GM21390 (cell line): ENCODE measurements around the gene GRK3.

ENCODE experiments used
- ATAC-seq: cut with Tn5 transposase; IDR thresholded peaks from one replicate; pipeline ENCODE4 v1.9.1; 2021; ENCODE audit not compliant: unreplicated experiment

Gene GRK3

DNA sequence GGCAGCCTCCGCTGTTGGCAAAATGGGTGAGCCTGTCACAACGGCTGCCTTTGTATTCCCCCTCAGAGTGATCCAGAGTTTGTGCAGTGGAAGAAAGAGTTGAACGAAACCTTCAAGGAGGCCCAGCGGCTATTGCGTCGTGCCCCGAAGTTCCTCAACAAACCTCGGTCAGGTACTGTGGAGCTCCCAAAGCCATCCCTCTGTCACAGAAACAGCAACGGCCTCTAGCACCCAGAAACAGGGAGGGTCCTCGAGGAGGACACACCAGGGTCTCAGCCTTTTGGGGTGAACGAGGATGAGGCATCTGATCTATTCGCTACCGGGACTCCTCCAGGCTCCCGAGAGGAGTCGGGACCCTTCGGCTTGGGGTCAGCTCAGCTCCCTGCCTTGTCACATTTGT is 157.7 kb downstream of the GRK3 start:
- no peak for ATAC-seq

DNA sequence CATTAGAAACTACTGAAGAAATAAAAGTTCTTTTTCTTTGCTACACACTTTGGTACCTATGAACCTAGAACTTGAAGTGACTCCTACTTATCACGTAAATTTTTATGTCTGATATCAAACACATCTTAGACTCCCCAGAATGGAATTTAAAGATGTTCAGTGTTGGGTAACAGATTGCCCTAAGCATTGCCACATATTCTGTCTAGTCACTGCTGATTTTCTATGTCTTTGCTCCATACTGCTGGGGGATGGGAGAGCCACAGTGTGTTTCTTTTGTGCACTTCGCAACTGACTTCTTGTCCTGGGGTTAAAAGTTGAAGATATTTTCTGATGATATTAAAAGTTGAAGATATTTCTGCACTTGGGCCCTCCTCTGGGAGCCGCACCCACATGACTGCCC is 158.2 kb downstream of the GRK3 start:
- ATAC-seq, result no peak

DNA sequence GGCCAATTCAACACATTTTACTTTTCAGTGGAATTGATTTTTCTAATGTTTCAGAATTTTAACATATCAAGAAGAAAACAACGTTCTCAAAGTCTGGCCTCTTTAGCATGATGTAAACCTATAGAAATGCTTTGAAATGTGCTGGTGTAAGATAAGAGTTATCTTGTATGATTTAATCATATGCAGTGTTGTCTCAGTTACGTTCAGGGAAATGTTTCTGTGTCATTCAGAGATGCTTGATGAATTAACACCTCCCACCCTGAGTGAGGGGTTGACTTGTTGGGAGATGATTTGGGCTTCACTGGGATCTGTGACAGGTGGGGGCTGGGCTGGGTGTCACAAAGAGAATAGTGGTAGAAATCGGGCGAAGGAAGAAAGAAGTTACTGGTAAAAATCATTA is 161.8 kb downstream of the GRK3 start:
- ATAC-seq, result no peak

DNA sequence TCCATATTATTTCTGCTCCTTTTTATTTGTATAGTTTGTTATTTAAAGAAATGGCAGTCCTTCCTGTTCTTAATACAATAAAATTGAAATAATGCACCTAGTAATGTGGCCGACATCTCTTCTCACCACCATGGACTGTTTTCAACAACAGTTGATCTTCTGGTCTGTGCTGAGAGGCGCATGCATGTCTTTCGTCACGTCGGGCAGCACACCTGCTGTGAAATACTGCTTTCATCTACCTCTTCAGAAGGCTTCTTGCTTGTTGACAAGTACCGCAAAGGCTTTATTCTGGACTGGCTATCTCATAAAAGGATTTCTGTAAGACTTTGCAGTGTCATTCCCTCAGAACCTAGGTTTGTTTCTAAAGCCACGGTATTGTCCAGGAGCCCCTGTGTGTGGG is 163.6 kb downstream of the GRK3 start:
- ATAC-seq, result no peak

DNA sequence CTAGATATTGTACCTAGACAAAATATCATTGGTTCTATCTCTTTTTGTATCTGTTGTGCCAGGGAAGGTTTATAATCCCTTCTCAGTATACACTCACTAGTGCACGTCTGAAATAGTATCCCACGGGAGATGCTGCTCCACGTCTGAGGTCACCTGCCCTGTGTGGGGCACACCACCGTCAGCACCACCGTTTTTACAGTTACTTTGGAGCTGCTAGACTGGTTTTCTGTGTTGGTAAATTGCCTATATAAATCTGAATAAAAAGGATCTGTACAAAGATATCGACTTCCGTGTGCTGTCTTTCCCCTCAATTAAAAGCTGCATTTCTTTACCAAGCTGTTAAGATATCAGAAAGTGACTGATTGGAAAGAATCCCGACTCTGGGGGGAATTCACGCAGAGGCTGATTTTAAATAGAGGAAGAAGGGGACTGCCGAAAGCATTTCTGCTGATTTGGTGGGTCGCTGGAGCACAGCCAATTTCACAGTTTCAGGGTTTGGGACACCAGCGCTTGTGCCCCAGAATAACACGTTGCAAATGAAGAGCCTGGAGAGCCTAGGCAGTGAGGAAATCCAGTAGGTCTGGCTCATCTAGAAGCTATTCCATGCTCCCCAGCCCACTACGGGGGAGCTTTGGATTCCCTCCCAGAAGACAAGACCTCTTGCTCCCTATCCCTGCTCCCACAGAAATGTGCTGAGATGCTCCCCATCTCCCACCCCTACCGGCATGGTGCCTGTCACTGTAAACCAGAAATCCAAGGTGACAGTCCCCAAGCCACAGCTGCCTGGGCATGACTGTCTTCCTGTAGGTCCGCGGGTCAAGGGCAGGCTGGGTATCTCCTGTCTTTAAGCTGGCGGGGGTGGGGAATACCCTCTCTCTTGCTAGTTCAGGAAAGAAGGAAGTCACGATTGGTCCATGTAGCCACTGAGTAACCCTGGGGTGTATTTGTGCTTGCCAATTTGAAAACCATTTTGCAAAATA is 164.8 kb downstream of the GRK3 start:
- ATAC-seq, result no peak

DNA sequence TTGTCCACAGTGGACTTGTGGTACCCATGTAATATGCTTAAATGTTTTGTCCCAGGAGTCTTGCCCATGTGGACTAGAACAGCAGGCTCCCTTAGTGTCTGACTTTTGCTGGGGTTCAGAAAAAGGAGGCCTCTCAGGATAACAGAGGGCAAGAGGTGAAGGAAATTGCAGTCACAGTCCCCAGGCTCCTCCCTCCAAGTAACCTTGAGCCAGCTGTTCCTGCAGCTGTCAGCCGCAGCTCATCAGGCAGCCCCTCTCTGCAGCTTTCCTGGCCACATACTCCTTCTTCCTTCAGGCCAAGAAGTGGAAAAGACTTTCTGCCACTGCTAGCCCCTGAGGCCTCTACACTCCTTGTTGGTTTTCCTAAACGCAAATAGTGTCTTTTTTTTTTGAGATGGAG is 171.2 kb downstream of the GRK3 start:
- no peak for ATAC-seq

DNA sequence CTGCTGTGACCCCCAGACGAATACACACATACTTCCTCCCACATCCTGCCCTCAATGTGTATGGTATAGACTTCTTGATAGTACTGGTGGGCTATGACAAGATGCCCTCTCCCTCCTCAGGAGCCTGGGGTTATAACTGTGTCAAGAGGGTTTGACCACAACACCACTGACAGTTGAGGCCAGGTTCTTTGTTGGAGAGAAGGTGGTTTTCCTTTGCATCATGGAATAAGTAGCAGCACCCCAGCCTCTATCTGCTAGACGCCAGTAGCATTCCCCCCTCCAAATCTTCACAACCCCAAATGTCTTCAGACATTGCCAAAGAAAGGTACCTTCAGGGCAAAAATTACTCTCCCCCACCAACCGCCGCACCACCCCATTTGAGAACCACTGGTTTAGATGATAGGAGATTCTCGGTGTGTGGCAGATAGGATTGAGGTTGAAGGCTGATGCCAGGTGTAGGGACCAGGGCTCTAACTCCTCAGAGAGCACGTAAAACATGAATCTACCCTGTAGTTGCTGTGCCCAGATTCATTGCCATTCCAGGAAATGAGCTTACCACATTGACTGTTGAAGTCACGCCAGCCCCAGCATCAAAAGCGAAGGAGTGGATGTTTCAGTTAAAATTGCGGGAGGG is 172.0 kb downstream of the GRK3 start:
- no peak for ATAC-seq

DNA sequence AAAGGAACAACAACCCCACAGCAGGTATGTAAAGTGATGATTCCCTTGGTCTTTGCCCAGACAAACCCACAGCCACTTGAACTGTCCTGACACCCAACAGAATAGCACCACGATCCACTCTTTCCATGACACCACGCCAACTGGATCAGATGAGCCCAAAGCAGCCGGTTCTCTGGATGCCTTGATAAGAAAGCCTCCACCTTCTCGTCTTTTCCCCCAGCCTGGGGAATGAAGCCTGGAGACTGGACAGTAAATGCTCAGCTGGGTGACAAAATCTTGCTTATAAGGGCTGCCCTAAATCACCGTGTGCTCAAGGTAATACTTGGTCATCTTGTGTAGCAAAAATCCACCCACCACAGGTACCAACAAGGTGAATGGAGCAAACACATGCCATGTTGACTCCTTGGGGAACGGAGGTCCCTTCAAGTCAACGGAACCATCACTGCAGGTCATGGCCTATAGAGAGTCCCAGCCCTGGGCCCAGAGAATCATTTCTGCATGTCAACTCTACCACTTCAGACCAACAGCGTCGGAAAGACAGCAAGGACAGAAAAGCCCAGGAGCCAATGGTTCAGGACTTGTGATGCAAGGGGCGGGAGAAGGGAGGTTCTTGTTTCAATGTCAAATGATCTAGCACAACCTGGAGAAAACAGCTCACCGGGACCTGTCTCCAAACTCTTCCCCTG is 175.3 kb downstream of the GRK3 start:
- no peak for ATAC-seq

DNA sequence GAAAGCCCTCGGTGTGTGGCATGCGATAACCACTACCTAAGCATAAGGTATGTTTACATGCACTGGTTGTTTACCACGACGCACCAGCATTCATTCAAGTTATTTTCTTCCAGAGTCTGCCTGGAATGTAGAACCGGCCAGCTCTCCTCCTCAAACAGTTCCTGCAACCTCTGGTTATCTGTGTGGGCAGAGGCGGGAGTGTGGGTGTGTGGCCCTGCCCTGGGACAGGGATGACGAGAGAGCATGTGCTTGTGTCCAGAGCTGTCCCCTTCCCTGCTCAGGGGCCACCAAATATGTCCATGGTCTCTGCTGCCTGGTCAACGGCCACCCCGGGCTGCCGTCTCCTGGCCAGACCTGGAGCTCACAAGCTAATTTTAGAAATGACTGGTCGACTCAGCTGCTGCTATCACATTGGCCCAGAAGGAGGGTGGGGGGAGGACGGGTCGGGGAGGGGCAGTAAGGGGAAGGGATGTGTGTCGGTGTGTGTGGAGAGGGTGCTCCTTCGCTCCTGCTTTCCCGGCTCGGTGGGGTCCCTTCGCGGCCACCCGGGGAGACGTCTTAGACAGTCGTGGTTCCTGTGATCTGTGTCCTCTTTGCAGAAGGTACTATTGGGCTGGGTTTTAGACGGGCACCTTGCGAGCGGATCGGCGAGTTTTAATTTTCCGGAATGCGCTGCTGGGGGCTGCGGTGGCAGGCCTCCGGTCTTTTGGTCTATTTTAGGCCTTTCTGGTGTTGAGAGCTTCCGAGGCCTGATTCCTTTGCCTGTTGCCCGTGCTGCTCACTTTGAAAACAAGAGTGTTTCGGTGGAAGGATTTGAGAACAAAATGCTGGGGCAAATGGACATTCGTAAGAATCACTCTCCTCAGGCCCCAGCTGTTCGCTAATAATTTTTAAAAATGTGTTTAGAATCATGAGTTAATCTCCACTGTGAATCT is 177.5 kb downstream of the GRK3 start, which contains the start of gene MYO18B:
Gene MYO18B, plus strand, starts transcription at position 497 of the 935 bp plus-strand sequence. CDS start 18,905 bp downstream, outside the sequence.
- no peak for ATAC-seq

DNA sequence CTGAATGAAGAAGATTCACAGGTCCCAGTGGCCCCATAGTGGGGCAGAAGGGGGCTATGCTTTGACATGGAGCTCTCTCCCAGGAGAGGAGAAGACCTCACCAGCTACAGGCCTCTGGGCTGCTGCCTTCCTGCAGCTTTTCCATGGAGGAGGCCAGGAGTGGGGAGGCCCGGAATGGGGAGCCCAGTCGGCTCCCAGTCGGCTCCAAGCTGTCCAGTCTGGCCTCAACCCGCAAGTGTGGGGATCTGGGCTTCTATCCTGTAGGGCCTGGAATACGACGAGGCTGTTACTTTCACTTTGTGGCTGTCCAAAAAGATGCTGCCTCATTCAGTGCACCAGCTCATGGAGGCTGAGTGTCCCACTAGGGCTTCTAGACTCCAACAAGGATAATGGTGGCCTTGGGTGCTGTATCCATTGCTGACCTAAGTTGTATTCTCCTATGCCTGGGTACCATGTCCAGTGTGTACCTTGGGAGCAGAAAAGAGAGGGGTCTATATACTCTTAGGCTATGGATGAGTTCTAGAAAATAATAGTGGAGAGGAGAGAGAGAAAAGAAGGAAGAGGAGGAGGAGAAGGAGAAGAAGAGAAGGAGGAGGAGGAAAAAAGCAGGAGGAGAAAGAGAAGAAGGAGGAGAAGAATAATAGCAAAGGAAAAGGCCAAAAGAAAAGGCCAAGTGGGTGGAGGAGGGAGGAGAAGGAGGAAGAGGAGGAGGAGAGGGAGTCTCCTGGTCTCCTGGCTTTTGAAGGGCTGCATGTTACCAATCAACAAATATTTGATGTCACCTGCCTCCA is 178.6 kb downstream of the GRK3 start:
- no peak for ATAC-seq

DNA sequence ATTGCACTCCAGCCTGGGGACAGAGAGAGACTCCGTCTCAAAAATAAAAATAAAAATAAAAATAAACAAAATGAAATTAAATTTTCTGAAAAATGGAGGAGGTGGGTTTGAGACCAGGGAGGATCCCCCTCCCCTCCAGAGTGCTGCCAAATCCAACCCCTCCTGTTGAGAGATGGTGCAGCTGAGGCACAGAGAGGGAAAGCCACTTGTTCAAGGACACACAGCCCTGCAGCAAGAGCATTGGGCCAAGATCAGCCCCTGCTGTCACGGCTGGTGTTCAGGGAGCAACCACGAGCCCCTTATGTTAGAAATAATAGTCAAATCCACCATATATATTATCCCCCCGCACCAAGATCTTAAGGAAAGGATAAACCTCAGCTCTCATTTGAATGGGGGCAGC is 180.2 kb downstream of the GRK3 start:
- ATAC-seq, result no peak

DNA sequence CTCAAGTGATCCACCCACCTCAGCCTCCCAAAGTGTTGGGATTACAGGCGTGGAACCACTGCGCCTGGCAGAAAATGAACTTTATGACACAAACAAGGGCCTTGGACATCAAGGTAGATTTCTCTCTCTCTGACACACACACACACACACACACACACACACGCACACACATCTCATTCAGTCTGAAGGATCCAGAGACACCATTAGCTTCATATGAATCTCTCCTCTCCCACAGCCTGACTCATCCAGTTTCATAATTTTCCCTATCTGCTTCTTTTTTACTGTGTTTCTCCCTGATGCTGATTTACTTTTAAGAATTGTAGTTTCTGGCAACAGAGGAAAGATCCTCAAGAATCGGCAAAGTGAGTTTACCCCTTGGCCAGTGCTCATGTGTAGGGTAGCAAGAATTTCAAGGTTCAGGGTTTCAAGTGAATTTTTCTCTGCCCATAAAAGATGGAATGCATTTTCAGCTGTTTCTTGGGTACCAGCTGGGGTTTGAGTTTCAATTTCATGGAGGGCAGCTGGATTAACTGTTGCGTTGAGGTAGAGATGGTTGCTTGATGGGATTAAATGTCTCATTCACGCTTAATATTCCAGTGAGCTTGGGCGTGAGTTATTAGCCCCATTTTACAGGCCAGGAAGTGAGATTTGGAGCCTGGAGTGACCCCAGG is 181.0 kb downstream of the GRK3 start:
- no peak for ATAC-seq

DNA sequence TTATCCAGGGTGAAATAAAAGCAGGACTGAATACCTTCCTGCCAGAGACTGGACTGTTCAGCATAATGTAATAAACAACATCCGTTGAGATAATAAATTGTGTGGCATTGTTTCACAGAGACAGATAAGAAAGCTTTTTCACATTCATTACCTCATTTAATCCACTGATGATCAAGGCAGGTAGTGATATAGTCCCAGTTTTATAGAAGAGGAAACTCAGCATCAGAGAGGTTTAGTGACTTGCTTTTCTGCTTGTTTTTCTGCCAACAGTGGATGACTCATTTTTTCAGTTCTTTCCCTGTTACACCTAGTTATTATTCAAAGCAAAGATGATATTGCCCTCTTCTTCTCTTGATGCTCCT is 181.5 kb downstream of the GRK3 start:
- ATAC-seq, result no peak

DNA sequence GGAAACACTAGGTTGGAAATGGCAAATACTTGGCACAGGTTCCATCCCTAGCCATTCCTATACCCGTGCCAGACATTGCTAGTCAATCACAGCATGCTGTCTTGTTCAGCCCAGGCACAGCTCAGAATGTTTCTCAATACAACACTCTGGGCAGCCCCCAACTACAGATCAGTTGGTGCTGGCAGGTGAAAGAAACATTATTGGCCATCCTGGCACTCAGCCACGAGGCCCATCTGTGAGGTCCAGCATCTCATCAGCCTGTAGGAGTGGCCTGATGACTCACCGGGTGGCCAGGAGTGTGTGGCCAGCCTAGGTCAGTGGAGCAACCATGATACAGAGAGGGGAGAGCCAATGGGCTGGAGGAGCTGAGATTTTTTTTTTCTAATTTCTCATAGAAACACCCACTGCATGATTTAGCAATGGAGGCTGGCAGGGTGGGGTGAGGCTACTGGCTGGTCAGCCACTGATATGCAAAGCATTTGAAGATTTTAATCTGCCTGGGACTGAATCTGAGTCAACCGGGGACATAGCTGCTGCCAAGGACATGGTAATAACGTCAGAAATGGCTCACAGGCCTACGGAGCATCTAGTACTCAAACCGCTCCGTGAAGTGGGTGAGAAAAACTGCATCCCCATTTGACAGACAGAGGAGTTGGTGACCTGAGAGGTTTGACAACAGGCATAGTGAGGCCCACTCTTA is 182.9 kb downstream of the GRK3 start:
- no peak for ATAC-seq

DNA sequence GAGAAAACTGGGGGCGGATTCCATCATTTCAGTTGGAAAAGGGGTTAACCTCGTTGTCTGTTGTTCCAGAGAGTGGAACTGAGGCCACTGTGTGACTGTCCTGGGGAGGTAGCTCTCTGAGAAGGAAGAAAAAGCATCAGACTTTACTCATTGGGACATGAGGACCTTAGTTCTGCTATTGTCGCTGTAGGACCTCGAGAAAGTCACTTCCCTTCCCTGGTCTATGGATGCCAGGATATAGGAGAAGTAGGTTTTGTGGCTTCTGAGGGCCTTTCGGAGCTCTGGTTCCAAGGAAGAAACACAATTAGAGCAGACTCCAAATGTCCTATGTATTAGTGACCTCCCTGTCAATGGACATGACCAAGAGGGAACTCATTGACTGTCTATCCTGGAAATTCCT is 183.7 kb downstream of the GRK3 start:
- ATAC-seq, result no peak

DNA sequence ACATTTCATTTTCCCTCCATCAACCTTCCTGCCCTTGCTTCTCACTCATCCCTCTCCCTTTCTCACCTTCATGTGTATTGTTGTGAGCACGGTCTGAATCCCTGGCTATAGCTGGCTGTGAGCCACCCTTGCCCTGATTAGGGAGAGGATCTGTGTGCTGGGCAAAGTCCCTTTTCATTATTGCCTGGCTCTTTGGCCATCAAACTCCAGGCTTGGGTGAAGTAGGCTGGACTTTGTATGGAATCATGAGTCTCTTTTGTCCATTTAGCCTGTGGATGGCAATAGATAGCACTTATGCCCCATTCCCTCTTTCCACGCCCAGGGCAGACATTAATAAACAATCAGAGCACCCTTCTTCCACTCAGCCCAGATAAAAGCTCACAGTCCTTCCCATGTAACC is 184.2 kb downstream of the GRK3 start:
- ATAC-seq, result no peak

DNA sequence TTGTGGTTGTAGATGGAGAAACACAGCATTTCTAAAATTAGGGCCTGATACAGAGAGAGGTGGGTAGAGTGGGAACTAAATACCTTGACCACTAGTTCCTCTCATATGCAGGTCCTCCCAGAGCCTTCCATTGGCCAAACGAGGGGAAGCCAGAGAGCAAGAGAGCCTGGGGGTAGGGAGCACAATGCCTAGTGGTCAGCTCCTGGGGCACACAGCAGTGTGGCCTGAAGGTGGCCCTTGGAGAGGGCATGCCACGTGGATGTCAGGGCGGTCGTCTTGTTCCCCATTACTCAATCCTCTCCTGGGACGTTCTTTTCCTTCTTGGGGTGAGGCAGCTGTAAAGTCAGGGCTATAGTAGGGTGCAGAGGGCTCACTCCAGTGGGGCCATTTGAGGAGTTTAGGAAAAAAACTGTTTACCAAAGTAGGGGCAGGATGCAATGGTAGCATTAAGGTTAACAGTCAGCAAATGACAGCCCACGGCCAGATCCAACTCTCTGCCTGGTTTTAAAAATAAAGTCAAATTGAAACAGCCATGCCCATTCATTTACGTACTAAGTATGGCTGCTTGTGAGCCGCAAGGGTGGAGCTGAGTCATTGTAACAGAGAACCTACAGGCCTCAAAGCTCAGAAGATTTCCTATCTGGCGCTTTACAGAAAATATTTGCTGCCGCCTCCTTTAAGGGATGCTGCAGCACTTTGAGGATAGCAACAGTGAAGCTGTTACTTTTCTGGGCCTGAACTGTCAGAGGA is 185.1 kb downstream of the GRK3 start:
- ATAC-seq, result no peak

DNA sequence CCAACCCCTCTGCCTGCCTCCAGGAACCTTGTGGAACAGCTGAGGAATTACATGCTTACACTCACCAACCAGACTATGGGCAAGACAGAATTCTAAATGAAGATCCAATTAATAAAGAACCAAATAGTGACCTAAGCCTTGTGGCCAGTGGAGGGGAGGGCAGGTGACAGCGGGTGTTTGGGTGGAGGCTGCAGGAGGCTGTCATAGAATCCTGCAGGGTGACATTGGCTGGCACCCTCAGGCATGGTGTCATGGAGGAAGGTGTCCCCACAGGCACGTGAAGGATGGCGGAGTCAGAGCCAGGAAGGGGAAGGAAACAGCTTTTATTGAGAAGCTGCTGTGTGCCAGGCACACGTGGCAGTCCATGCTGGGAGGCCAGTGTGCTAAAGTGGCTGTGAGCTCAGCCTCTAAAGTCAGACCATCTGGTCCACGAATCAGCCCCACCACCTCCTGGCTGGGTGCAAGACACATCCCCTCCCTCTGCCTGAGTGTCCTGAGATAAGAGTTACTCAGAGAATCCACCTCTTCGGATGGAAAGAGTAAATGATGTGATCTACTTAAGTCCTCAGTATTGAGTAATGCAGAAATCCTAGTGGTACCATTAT is 186.2 kb downstream of the GRK3 start:
- no peak for ATAC-seq
